Gastrocnemius medialis (tissue), 4 donors: ENCODE results near the gene ANKMY1.

Experiments used
- CTCF ChIP-seq, 5 experiments: fragments of 450-650 bp in 3 of 5; fragments of 200-600 bp in 2 of 5; sonication (generic) in 2 of 5; IDR thresholded peaks in 4 of 5; conservative IDR thresholded peaks in 1 of 5; 1 replicate in 4 of 5; 2 replicates in 1 of 5; pipeline ENCODE4 v1.5.1; 2016 to 2019; ENCODE audit warnings: antibody characterized with exemption in 5 of 5, mild to moderate bottlenecking in 3 of 5, moderate library complexity in 3 of 5
- POLR2A ChIP-seq, 2 donors: fragments of 450-650 bp; IDR thresholded peaks; one replicate each; pipeline ENCODE4 v1.6.1; 2017; ENCODE audit warnings: antibody characterized with exemption in 2 of 2, mild to moderate bottlenecking in 2 of 2, moderate library complexity in 2 of 2

GRCh38 chr2:240601831-240602160 lies 44.0 kb upstream of the ANKMY1 start:
- no peak for TF ChIP-seq CTCF (IDR thresholded peaks at IDR 0.05 in 4 of 5, conservative IDR thresholded peaks at IDR 0.05 in 1 of 5)
- TF ChIP-seq POLR2A (IDR thresholded peaks at IDR 0.05), result no peak
